Stimulated activated naive CD8-positive, alpha-beta T cell treated with anti-CD3 and anti-CD28 coated beads, Interleukin-15, Interleukin-2, amounts not matched to agents 100 U/mL and 50 U/mL, for 24 hours (primary cell): ENCODE data around the gene NCBP3.
"Not testable (repeated sequence)": the region's sequence is repeated elsewhere in the genome, so short reads cannot be mapped to it uniquely, and the experiment has no call there.

ENCODE experiments used
- ATAC-seq: fragments of 150-1000 bp; cut with Tn5 transposase; one replicate; pipeline ENCODE4 v1.10.0; 2021
- DNase-seq: peaks from one replicate; pipeline ENCODE4 v3.0.0; 2021

NCBP3 gene

GRCh38 chr17:3880983-3881382, 34.9 kb upstream of the NCBP3 start:
- DNase-seq (no peak), ATAC-seq (no peak)

- no peak for DNase-seq
These were observed 33.8 kb upstream of the NCBP3 start for GRCh38 chr17:3879591-3880417.

GRCh38 chr17:3879186-3879585, 33.1 kb upstream of the NCBP3 start:
- no peak for ATAC-seq
- no peak for DNase-seq

More at GRCh38 chr17:3879591-3880417, 33.8 kb upstream of the NCBP3 start:
- ATAC-seq, result no peak

- DNase-seq (no peak), ATAC-seq (no peak)
These were observed 31.2 kb upstream of the NCBP3 start for GRCh38 chr17:3877220-3877619.

GRCh38 chr17:3875317-3875716, 29.3 kb upstream of the NCBP3 start:
- ATAC-seq (no peak), DNase-seq (no peak)

- ATAC-seq (no peak), DNase-seq (no peak)
These were observed 27.8 kb upstream of the NCBP3 start for GRCh38 chr17:3873862-3874261.

GRCh38 chr17:3870871-3871306, 24.8 kb upstream of the NCBP3 start:
- DNase-seq (no peak), ATAC-seq (no peak)

- no peak for DNase-seq
- no peak for ATAC-seq
These were observed 21.6 kb upstream of the NCBP3 start for GRCh38 chr17:3867606-3868005.

GRCh38 chr17:3867106-3867505, 21.1 kb upstream of the NCBP3 start:
- no peak for DNase-seq
- ATAC-seq, result no peak

GRCh38 chr17:3866276-3866675, 20.2 kb upstream of the NCBP3 start:
- DNase-seq (no peak), ATAC-seq (no peak)

GRCh38 chr17:3865176-3865575, 19.1 kb upstream of the NCBP3 start:
- no peak for ATAC-seq
- no peak for DNase-seq

GRCh38 chr17:3864534-3864933, 18.5 kb upstream of the NCBP3 start:
- no peak for ATAC-seq
- no peak for DNase-seq

- ATAC-seq (no peak), DNase-seq (no peak)
These were observed 16.0 kb upstream of the NCBP3 start for GRCh38 chr17:3861761-3862681.

- DNase-seq (no peak), ATAC-seq (no peak)
These were observed 15.1 kb upstream of the NCBP3 start for GRCh38 chr17:3860939-3861700.

GRCh38 chr17:3859940-3860339, 13.9 kb upstream of the NCBP3 start:
- no peak for ATAC-seq

GRCh38 chr17:3857261-3858105, 11.4 kb upstream of the NCBP3 start:
- DNase-seq (no peak), ATAC-seq (no peak)

More at GRCh38 chr17:3859940-3860339, 13.9 kb upstream of the NCBP3 start:
- DNase-seq, result no peak

- not testable (repeated sequence) for ATAC-seq, DNase-seq
These were observed 8.2 kb upstream of the NCBP3 start for GRCh38 chr17:3854204-3854603.

- DNase-seq (no peak), ATAC-seq (no peak)
These were observed 6.5 kb upstream of the NCBP3 start for GRCh38 chr17:3852561-3852960.

GRCh38 chr17:3851461-3852100, 5.5 kb upstream of the NCBP3 start:
- ATAC-seq (no peak), DNase-seq (no peak)

GRCh38 chr17:3848229-3848835, 2.3 kb upstream of the NCBP3 start:
- no peak for DNase-seq
- ATAC-seq, result no peak
